ENCODE data around the gene PDE4B. TPM values are rescaled to one million over a fixed set of nuclear protein-coding genes. Genes with fewer than 3 reads are reported as not detected.

Gene PDE4B
- total RNA-seq, 1 donor from 2014 or later: 1.2 TPM

DNA sequence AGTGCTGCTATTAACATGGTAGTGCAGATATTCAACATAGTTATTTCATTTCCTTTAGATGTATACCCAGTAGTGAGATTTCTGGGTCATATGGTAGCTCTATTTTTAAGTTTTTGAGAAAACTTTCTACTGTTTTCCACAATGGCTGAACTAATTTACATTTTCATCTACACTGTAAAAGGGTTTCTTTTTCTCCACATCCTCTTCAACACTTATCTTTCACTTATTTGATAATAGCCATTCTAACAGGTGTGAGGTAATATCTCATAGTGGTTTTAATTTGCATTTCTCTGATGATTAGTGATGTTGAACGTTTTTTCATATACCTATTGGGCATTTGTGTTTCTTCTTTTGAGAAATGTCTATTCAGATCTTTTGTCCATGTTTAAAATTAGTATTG lies 149.8 kb downstream of the PDE4B start:
- H3K27ac Mint-ChIP-seq: no peak overlapping the region
- H3K27me3 Mint-ChIP-seq (ENCODE audit: insufficient read depth, low read depth): no peaks in the 10 kb centered on the region
- Histone ChIP-seq H3K27me3 (peaks cover 3% of the 10 kb centered on the region), H3K4me2 (no peak overlapping the region), H3K4me3 (no peak overlapping the region), H2AFZ (replicated peaks) (no peak overlapping the region), H3F3A (ENCODE audit: low read depth) (no peaks in the 10 kb centered on the region), H3K9me3 (ENCODE audit: low read depth) (no peaks in the 10 kb centered on the region), H3K9ac (no peak overlapping the region), H3K36me3 (no peaks in the 10 kb centered on the region), H4K20me1 (ENCODE audit: low read depth) (no peaks in the 10 kb centered on the region), H3K4me1 (no peaks in the 10 kb centered on the region), H3K79me2 (ENCODE audit: low read depth) (no peaks in the 10 kb centered on the region), H3K27ac (no peak overlapping the region)
- TF ChIP-seq EZH2 (IDR thresholded peaks at IDR 0.05): no peak
- no peak for TF ChIP-seq EZH2phosphoT487 (IDR thresholded peaks at IDR 0.05)
- no peaks in the 10 kb centered on the region for H3K36me3 Mint-ChIP-seq
- no peak overlapping the region for H3K4me3 Mint-ChIP-seq
- no peak for DNase-seq (ENCODE audit: low spot score)
- H3K4me1 Mint-ChIP-seq: no peaks in the 10 kb centered on the region
- H3K9me3 Mint-ChIP-seq: peaks cover 3% of the 10 kb centered on the region

- Mint-ChIP-seq H3K36me3 (no peaks in the 10 kb centered on the region), H3K4me1 (no peaks in the 10 kb centered on the region), H3K4me3 (no peak overlapping the region), H3K27ac (no peak overlapping the region), H3K9me3 (peaks cover 3% of the 10 kb centered on the region), H3K27me3 (ENCODE audit: insufficient read depth, low read depth) (no peaks in the 10 kb centered on the region)
- H3K79me2 ChIP-seq (ENCODE audit: low read depth): no peaks in the 10 kb centered on the region
- H3K36me3 ChIP-seq: no peaks in the 10 kb centered on the region
- no peaks in the 10 kb centered on the region for H3K4me1 ChIP-seq
- no peak overlapping the region for H3K9ac ChIP-seq
- H3K27me3 ChIP-seq: no peaks in the 10 kb centered on the region
- H3K4me3 ChIP-seq: no peak overlapping the region
- DNase-seq (ENCODE audit: low spot score): no peak
- no peaks in the 10 kb centered on the region for H3K9me3 ChIP-seq (ENCODE audit: low read depth)
- H3F3A ChIP-seq (ENCODE audit: low read depth): no peaks in the 10 kb centered on the region
- TF ChIP-seq, protein P1, sequence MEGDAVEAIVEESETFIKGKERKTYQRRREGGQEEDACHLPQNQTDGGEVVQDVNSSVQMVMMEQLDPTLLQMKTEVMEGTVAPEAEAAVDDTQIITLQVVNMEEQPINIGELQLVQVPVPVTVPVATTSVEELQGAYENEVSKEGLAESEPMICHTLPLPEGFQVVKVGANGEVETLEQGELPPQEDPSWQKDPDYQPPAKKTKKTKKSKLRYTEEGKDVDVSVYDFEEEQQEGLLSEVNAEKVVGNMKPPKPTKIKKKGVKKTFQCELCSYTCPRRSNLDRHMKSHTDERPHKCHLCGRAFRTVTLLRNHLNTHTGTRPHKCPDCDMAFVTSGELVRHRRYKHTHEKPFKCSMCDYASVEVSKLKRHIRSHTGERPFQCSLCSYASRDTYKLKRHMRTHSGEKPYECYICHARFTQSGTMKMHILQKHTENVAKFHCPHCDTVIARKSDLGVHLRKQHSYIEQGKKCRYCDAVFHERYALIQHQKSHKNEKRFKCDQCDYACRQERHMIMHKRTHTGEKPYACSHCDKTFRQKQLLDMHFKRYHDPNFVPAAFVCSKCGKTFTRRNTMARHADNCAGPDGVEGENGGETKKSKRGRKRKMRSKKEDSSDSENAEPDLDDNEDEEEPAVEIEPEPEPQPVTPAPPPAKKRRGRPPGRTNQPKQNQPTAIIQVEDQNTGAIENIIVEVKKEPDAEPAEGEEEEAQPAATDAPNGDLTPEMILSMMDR (IDR thresholded peaks at IDR 0.05): no peak
- TF ChIP-seq EZH2 (IDR thresholded peaks at IDR 0.05) (no peak), EZH2phosphoT487 (IDR thresholded peaks at IDR 0.05) (no peak)
- no peaks in the 10 kb centered on the region for H4K20me1 ChIP-seq (ENCODE audit: low read depth)
- no peak overlapping the region for H2AFZ ChIP-seq (replicated peaks)
- H3K27ac ChIP-seq: no peak overlapping the region
- H3K4me2 ChIP-seq: no peak overlapping the region
Measured at GRCh38 chr1:65946376-65946775, 153.7 kb downstream of the PDE4B start.

DNA sequence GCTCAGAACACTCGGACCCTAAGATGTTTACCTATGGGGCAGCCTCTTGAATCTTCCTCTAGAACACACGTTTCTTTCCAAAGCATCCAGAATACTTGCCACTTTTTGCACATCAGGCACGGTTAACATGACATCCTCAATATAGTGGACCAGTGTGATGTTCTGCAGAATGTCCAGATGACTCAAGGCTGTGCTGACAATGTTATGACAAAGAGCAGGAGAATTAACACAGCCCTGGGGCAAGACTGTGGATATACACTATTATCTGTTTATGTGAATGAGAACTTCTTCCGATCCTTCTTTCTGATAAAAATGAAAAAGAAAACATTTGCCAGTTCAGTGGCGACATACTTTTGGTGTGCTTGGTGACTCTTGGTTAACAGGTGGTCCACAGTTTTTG lies 154.3 kb downstream of the PDE4B start:
- H3K4me1 Mint-ChIP-seq: no peaks in the 10 kb centered on the region

DNA sequence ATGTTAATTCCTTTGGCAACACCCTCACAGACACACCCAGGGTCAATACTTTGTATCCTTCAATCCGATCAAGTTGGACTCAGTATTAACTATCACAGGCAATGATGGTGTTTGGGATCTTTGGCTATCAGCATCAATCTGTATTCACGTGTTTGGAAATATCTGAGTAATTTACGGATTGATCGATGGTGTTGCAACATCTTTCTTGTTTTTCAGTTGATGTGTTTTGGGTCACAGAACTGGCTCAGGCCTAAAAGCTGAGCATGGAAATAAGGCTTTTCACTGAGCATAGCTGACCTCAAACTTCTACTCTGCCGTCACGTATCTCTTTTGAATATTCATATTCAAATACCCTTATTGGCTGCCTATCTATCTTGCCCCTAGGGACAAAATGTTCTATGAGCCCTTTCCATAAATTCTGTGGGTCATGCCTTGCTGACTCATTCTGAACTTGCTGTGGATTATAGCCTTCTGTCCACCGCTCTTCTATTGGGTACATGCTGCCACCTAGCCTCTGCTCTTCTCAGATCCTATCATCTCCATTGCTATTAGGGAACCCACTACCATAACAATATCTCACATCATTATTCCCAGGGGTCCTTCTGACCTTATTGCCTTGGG lies 156.0 kb downstream of the PDE4B start:
- H4K20me1 ChIP-seq (ENCODE audit: low read depth): no peaks in the 10 kb centered on the region
- Mint-ChIP-seq H3K27ac (no peak overlapping the region), H3K4me1 (no peaks in the 10 kb centered on the region), H3K4me3 (no peak overlapping the region), H3K36me3 (no peaks in the 10 kb centered on the region), H3K27me3 (ENCODE audit: insufficient read depth, low read depth) (no peaks in the 10 kb centered on the region), H3K9me3 (peaks cover 1% of the 10 kb centered on the region)
- no peak overlapping the region for H3K4me3 ChIP-seq
- TF ChIP-seq, protein P1 (IDR thresholded peaks at IDR 0.05): no peak
- TF ChIP-seq EZH2 (IDR thresholded peaks at IDR 0.05) (no peak), EZH2phosphoT487 (IDR thresholded peaks at IDR 0.05) (no peak)
- H2AFZ ChIP-seq (replicated peaks): no peak overlapping the region
- H3K9ac ChIP-seq: no peak overlapping the region
- H3F3A ChIP-seq (ENCODE audit: low read depth): no peaks in the 10 kb centered on the region
- no peaks in the 10 kb centered on the region for H3K36me3 ChIP-seq
- no peaks in the 10 kb centered on the region for H3K4me1 ChIP-seq
- no peaks in the 10 kb centered on the region for H3K9me3 ChIP-seq (ENCODE audit: low read depth)
- H3K4me2 ChIP-seq: no peak overlapping the region
- DNase-seq (ENCODE audit: low spot score): no peak
- no peaks in the 10 kb centered on the region for H3K27me3 ChIP-seq
- no peak overlapping the region for H3K27ac ChIP-seq
- H3K79me2 ChIP-seq (ENCODE audit: low read depth): no peaks in the 10 kb centered on the region

More for the DNA sequence above, 154.3 kb downstream of the PDE4B start:
- H2AFZ ChIP-seq (replicated peaks): no peak overlapping the region
- H3K9me3 Mint-ChIP-seq: peaks cover 3% of the 10 kb centered on the region
- no peak overlapping the region for H3K4me3 ChIP-seq
- no peak overlapping the region for H3K27ac Mint-ChIP-seq
- no peak overlapping the region for H3K9ac ChIP-seq
- H4K20me1 ChIP-seq (ENCODE audit: low read depth): no peaks in the 10 kb centered on the region
- H3K27ac ChIP-seq: no peak overlapping the region
- no peaks in the 10 kb centered on the region for H3K79me2 ChIP-seq (ENCODE audit: low read depth)
- no peaks in the 10 kb centered on the region for H3K4me1 ChIP-seq
- H3K9me3 ChIP-seq (ENCODE audit: low read depth): no peaks in the 10 kb centered on the region
- no peaks in the 10 kb centered on the region for H3K36me3 Mint-ChIP-seq
- H3K4me2 ChIP-seq: no peak overlapping the region
- H3K27me3 ChIP-seq: no peaks in the 10 kb centered on the region
- no peak for DNase-seq (ENCODE audit: low spot score)
- TF ChIP-seq, protein P1 (IDR thresholded peaks at IDR 0.05): no peak
- TF ChIP-seq EZH2 (IDR thresholded peaks at IDR 0.05) (no peak), EZH2phosphoT487 (IDR thresholded peaks at IDR 0.05) (no peak)
- no peak overlapping the region for H3K4me3 Mint-ChIP-seq
- no peaks in the 10 kb centered on the region for H3K27me3 Mint-ChIP-seq (ENCODE audit: insufficient read depth, low read depth)
- no peaks in the 10 kb centered on the region for H3F3A ChIP-seq (ENCODE audit: low read depth)
- H3K36me3 ChIP-seq: no peaks in the 10 kb centered on the region
